ENCODE data around the gene TMEM259. TPM values are rescaled to one million over a fixed set of nuclear protein-coding genes. Genes with fewer than 3 reads are reported as not detected.

TMEM259 gene
- total RNA-seq, 1 donor from 2014 or later, result 257 TPM

DNA sequence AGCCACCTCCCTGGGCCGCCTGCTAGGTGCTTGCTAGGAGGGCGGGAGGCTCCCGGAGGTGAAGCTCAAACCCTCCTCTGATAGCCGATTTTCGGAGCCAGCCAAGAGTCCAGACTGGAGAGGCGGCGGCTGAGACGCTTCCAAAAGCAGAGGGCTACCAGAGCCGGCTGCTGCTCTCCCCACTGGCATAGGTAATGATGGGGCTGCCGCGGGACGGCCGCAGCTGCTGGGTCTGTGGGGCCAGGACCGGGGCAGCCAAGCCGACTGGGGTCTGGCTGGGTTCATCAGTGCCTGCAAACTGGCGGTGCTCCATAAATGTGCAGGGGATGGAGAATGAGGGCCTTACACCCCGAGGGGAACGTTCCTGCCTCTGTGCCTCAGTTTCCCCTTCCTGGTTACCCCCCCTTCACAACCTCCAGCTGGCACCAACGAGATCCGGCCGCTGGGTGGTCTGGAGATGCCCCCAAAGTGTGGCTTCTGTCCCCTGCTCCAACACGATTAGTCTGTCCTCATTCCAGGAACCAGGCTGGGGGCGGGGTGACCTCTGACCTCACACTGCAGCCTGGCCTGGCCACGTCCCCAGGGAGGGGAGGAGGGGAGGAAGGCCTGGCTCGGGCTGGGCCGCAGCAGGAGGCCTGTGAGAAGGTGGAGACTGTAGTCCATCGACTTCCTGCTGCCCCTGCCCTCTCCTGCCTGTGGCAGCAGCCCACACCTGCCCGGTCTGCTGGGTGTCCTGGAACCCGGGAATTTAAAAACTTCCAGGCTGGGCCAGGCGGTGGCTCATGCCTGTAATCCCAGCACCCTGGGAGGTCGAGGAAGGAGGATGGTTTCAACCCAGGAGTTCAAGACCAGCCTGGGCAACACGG is 40.6 kb downstream of the TMEM259 start:
- intact Hi-C loops (cut with micrococcal nuclease), result no loop called here
- no peak overlapping the region for H3K4me3 Mint-ChIP-seq
- no peak for ATAC-seq (ENCODE audit: low read depth)

DNA sequence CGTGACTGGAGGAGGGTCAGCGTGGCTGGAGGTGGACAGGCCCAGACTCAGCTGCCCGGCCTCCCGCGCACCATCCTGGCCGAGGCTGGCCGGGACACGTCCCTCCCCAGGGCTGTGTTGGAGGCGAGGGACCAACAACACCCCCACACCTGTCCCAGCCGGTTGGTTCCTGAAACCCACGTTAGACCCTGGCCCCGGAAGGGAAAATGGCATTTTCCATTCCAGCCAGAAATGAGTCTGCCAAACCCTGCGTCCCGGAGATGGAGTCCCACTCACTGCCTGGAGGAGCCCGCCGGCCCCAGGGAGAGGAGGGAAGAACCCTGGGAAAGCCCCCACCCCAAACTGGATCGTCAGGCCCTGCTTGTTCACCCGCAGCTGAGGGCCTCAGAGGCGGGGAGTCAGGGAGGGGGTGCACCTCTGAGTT is 41.6 kb downstream of the TMEM259 start:
- TF ChIP-seq, protein P1, sequence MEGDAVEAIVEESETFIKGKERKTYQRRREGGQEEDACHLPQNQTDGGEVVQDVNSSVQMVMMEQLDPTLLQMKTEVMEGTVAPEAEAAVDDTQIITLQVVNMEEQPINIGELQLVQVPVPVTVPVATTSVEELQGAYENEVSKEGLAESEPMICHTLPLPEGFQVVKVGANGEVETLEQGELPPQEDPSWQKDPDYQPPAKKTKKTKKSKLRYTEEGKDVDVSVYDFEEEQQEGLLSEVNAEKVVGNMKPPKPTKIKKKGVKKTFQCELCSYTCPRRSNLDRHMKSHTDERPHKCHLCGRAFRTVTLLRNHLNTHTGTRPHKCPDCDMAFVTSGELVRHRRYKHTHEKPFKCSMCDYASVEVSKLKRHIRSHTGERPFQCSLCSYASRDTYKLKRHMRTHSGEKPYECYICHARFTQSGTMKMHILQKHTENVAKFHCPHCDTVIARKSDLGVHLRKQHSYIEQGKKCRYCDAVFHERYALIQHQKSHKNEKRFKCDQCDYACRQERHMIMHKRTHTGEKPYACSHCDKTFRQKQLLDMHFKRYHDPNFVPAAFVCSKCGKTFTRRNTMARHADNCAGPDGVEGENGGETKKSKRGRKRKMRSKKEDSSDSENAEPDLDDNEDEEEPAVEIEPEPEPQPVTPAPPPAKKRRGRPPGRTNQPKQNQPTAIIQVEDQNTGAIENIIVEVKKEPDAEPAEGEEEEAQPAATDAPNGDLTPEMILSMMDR (IDR thresholded peaks at IDR 0.05), result no peak
- ChIA-PET POLR2A (no interaction called here), CTCF (no interaction called here)
- intact Hi-C loops (cut with micrococcal nuclease), result no loop called here
- ATAC-seq (ENCODE audit: low read depth), result no peak
- no peak for DNase-seq
- Mint-ChIP-seq H3K4me1 (peaks cover 6% of the 10 kb centered on the region), H3K36me3 (ENCODE audit: low read depth) (peaks cover 2% of the 10 kb centered on the region), H3K27ac (no peak overlapping the region), H3K27me3 (no peaks in the 10 kb centered on the region), H3K4me3 (no peak overlapping the region), H3K9me3 (no peaks in the 10 kb centered on the region)

More for the DNA sequence above, 40.6 kb downstream of the TMEM259 start:
- DNase-seq, result no peak
- CTCF ChIA-PET, result interaction anchor here (2.2 to 4.5 kb wide), 2 partner anchors 57 to 117 kb away, joined by 34 to 37 read pairs; no protein-coding TSS in a partner anchor
- Mint-ChIP-seq H3K9me3 (no peaks in the 10 kb centered on the region), H3K36me3 (ENCODE audit: low read depth) (peaks cover 7% of the 10 kb centered on the region), H3K4me1 (peaks cover 16% of the 10 kb centered on the region), H3K27me3 (no peaks in the 10 kb centered on the region), H3K27ac (peak overlapping the region; percentile 50)
- TF ChIP-seq, protein P1 (IDR thresholded peaks at IDR 0.05), result no peak
- POLR2A ChIA-PET, result interaction anchor here (0.7 to 5.7 kb wide), 2 partner anchors 53 to 56 kb away, joined by 5 to 67 read pairs; partner anchors contain the start of gene ARID3A

DNA sequence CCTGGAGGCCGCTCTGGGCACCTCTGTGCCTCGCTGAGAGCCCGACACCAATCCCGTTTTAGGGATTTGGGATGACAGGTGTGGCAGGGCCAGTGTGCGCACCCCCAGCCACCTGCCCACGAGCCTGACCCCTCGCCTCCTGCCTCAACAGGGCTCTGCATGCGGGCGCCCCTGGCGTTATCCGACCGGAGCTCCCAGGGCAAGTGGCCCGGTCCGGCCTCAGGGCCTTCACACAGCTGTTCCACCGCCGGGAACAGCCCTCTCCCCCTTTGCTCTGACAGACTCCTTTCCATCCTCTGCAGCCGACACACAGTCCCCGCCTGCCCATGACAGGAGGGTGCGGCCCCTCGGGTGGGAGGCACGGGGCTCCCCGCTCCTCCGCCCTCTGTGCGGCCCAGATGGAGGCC is 43.9 kb downstream of the TMEM259 start:
- POLR2A ChIA-PET, result interaction anchor here (1.2 kb wide), 1 partner anchor 29 kb away, joined by 3 read pairs; no protein-coding TSS in a partner anchor
- Mint-ChIP-seq H3K27me3 (no peaks in the 10 kb centered on the region), H3K4me1 (peaks cover 2% of the 10 kb centered on the region), H3K9me3 (no peaks in the 10 kb centered on the region), H3K4me3 (no peak overlapping the region), H3K27ac (no peak overlapping the region), H3K36me3 (ENCODE audit: low read depth) (peaks cover 7% of the 10 kb centered on the region)
- ATAC-seq (ENCODE audit: low read depth), result no peak
- TF ChIP-seq, protein P1 (IDR thresholded peaks at IDR 0.05), result no peak
- DNase-seq, result no peak
- intact Hi-C loops (cut with micrococcal nuclease), result no loop called here
- CTCF ChIA-PET, result no interaction called here

DNA sequence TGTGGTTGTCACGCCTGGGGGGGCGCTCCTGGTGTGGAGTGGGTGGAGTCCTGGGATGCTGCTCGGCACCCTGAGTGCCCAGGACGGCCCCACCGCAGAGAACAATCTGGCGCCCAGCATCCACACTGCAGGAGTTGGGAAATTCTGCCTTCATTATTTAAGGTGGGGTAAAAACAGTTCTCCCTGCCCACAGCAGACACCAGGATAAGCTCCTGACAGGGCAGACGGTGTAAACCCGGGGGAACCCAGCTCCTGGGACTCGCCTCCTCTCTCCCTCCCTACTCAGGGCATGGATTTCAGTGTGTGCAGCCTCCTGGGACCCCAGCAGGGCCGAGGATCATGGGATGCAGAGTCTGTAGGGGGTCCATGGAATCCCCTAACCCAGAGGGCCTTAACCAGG is 44.4 kb downstream of the TMEM259 start:
- no peaks in the 10 kb centered on the region for H3K9me3 Mint-ChIP-seq
- no peaks in the 10 kb centered on the region for H3K27me3 Mint-ChIP-seq
- ATAC-seq (ENCODE audit: low read depth) (no peak), DNase-seq (no peak)
- H3K36me3 Mint-ChIP-seq (ENCODE audit: low read depth), result peaks cover 8% of the 10 kb centered on the region
- ChIA-PET POLR2A (interaction anchor here (0.7 to 1.2 kb wide), 2 partner anchors 29 to 397 kb away, joined by 3 to 5 read pairs; no protein-coding TSS in a partner anchor), CTCF (no interaction called here)
- H3K27ac Mint-ChIP-seq, result peak overlapping the region; percentile 30
- H3K4me3 Mint-ChIP-seq, result no peak overlapping the region
- peaks cover 2% of the 10 kb centered on the region for H3K4me1 Mint-ChIP-seq
- intact Hi-C loops (cut with micrococcal nuclease), result no loop called here
- TF ChIP-seq, protein P1 (IDR thresholded peaks at IDR 0.05), result no peak

DNA sequence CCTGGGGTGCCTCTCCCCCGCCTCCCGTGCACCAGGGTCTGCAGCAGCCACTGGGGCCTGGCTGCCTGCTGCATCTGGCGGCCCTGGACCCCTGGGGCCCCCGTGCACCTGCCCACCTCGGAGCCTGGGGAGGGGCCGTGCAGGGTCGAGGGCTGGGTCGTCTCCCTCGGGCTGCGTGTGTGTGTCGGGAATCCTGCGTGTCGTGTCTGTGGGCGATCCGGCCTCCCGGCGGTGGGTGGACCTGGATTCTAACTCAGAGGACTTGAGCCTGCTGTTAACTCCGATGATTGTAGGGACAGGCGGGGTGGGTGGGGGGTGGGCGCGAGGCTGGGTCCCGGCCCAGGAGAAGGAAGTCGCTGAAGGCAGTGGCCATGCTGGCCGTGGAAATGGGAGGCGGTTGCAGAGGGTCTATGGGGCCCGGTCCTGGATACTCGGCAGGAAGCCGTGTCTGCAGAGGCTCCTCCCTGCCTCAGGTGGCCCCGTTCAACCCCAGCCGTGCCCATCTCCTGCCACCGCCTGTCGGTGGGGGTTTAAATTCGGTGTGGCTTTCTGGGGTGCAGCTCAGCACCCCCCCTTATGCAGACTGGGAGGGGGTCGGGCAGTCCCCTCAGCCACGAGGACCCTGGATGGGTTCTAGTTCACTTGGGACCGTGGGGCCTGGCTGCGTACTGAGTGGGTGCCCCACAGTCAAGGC is 46.2 kb downstream of the TMEM259 start:
- intact Hi-C loops (cut with micrococcal nuclease), result no loop called here
- ChIA-PET POLR2A (no interaction called here), CTCF (no interaction called here)
- H3K9me3 Mint-ChIP-seq, result peaks cover 3% of the 10 kb centered on the region
- no peak overlapping the region for H3K4me3 Mint-ChIP-seq
- no peaks in the 10 kb centered on the region for H3K27me3 Mint-ChIP-seq
- TF ChIP-seq, protein P1 (IDR thresholded peaks at IDR 0.05), result no peak
- DNase-seq, result no peak
- ATAC-seq (ENCODE audit: low read depth), result no peak
- H3K4me1 Mint-ChIP-seq, result peaks cover 2% of the 10 kb centered on the region
- peaks cover 18% of the 10 kb centered on the region for H3K36me3 Mint-ChIP-seq (ENCODE audit: low read depth)
- no peak overlapping the region for H3K27ac Mint-ChIP-seq
